Loucy (cell line): ENCODE data around the gene ARRDC1.

Experiments
- H2AFZ ChIP-seq: fragments of 200-600 bp; sonication (generic); 2 replicates; pipeline ENCODE4 v1.6.0; 2016; ENCODE audit warnings: antibody characterized with exemption, mild to moderate bottlenecking, low read length, moderate library complexity
- H3F3A ChIP-seq: fragments of 200-600 bp; 2 replicates; pipeline ENCODE4 v1.6.0; 2016; ENCODE audit warnings: antibody characterized with exemption, low read depth, mild to moderate bottlenecking
- H3K27me3 ChIP-seq: fragments of 200-600 bp; sonication (generic); 2 replicates; pipeline ENCODE4 v1.6.1; 2014; ENCODE audit warnings: low read length, mild to moderate bottlenecking; ENCODE audit not compliant: insufficient read depth, poor library complexity, severe bottlenecking
- H3K36me3 ChIP-seq: fragments of 200-600 bp; sonication (generic); 2 replicates; pipeline ENCODE4 v1.6.1; 2016; ENCODE audit warnings: low read length; ENCODE audit not compliant: insufficient read depth
- H3K4me1 ChIP-seq: fragments of 200-600 bp; sonication (generic); 2 replicates; pipeline ENCODE4 v1.5.1; 2014; ENCODE audit warnings: low read length, mild to moderate bottlenecking; ENCODE audit not compliant: insufficient read depth, poor library complexity, severe bottlenecking
- H3K4me2 ChIP-seq: fragments of 200-600 bp; sonication (generic); 2 replicates; pipeline ENCODE4 v1.6.0; 2014; ENCODE audit warnings: antibody characterized with exemption, low read length, low read depth, mild to moderate bottlenecking; ENCODE audit not compliant: poor library complexity, severe bottlenecking
- H3K4me3 ChIP-seq: fragments of 200-600 bp; sonication (generic); 2 replicates; pipeline ENCODE4 v1.5.1; 2014; ENCODE audit warnings: low read length, mild to moderate bottlenecking, mixed read lengths; ENCODE audit not compliant: poor library complexity, severe bottlenecking
- H3K79me2 ChIP-seq: fragments of 200-600 bp; sonication (generic); 2 replicates; pipeline ENCODE4 v1.6.1; 2014; ENCODE audit warnings: low read length; ENCODE audit not compliant: insufficient read depth
- H3K9ac ChIP-seq: fragments of 200-600 bp; sonication (generic); 2 replicates; pipeline ENCODE4 v1.6.0; 2014; ENCODE audit warnings: mild to moderate bottlenecking, low read depth, low read length, moderate library complexity; ENCODE audit not compliant: poor library complexity, severe bottlenecking
- H3K9me2 ChIP-seq: fragments of 200-600 bp; sonication (generic); replicated peaks from 2 replicates; pipeline ENCODE4 v1.6.1; 2016; ENCODE audit warnings: low read depth, low read length, mixed read lengths
- H3K9me3 ChIP-seq: fragments of 200-600 bp; sonication (generic); 2 replicates; pipeline ENCODE4 v1.6.1; 2014; ENCODE audit warnings: mild to moderate bottlenecking, antibody characterized with exemption, low read length, low read depth; ENCODE audit not compliant: insufficient read depth
- H4K20me1 ChIP-seq: fragments of 200-600 bp; sonication (generic); 2 replicates; pipeline ENCODE4 v1.6.0; 2014; ENCODE audit warnings: antibody characterized with exemption, low read length, mild to moderate bottlenecking; ENCODE audit not compliant: insufficient read depth, poor library complexity, severe bottlenecking
- CTCF ChIP-seq: fragments of 200-600 bp; sonication (generic); conservative IDR thresholded peaks from 2 replicates; pipeline ENCODE4 v1.5.1; 2014; ENCODE audit warnings: mild to moderate bottlenecking, antibody characterized with exemption, low read length
- EZH2phosphoT487 ChIP-seq: fragments of 200-600 bp; IDR thresholded peaks from 2 replicates; pipeline ENCODE4 v1.6.1; 2018; ENCODE audit warnings: antibody characterized with exemption, mild to moderate bottlenecking, moderate library complexity, borderline replicate concordance

The ARRDC1 gene

GRCh38 chr9:137639303-137640051 is 34.0 kb downstream of the ARRDC1 start:
- TF ChIP-seq CTCF: no peak
- no peak for TF ChIP-seq EZH2phosphoT487
- H3K79me2 ChIP-seq: peaks cover 95% of the 10 kb centered on the region
- H3K4me2 ChIP-seq: no peak overlapping the region
- H3K9me2 ChIP-seq: no peaks in the 10 kb centered on the region
- H4K20me1 ChIP-seq: peaks cover 52% of the 10 kb centered on the region
- no peak overlapping the region for H3K9ac ChIP-seq
- no peaks in the 10 kb centered on the region for H3F3A ChIP-seq
- no peak overlapping the region for H3K4me3 ChIP-seq
- no peaks in the 10 kb centered on the region for H3K9me3 ChIP-seq
- no peak overlapping the region for H2AFZ ChIP-seq
- no peaks in the 10 kb centered on the region for H3K27me3 ChIP-seq
- peaks cover 7% of the 10 kb centered on the region; the same call in 1 of the 2 replicates for H3K36me3 ChIP-seq
- H3K4me1 ChIP-seq: peaks cover 10% of the 10 kb centered on the region

- TF ChIP-seq CTCF: no peak
- no peak for TF ChIP-seq EZH2phosphoT487
- no peak overlapping the region for H2AFZ ChIP-seq
- no peak overlapping the region for H3K4me3 ChIP-seq
- no peak overlapping the region for H3K4me2 ChIP-seq
- H3K9me2 ChIP-seq: no peaks in the 10 kb centered on the region
- no peaks in the 10 kb centered on the region for H3K27me3 ChIP-seq
- H3K4me1 ChIP-seq: peaks cover 10% of the 10 kb centered on the region
- H4K20me1 ChIP-seq: peaks cover 56% of the 10 kb centered on the region
- H3K79me2 ChIP-seq: peaks cover 98% of the 10 kb centered on the region
- H3F3A ChIP-seq: no peaks in the 10 kb centered on the region
- H3K9me3 ChIP-seq: no peaks in the 10 kb centered on the region
- no peak overlapping the region for H3K9ac ChIP-seq
- H3K36me3 ChIP-seq: peaks cover 7% of the 10 kb centered on the region; the same call in 1 of the 2 replicates
These were observed 35.4 kb downstream of the ARRDC1 start for GRCh38 chr9:137640862-137641261.

GRCh38 chr9:137642118-137642601 is 36.7 kb downstream of the ARRDC1 start:
- Histone ChIP-seq H3K9me2 (no peaks in the 10 kb centered on the region), H3K36me3 (peaks cover 11% of the 10 kb centered on the region; the same call in 1 of the 2 replicates), H2AFZ (no peak overlapping the region), H3K27me3 (no peaks in the 10 kb centered on the region), H3K4me1 (peaks cover 17% of the 10 kb centered on the region), H3K4me3 (no peak overlapping the region), H3K9me3 (no peaks in the 10 kb centered on the region), H3F3A (no peaks in the 10 kb centered on the region), H3K9ac (no peak overlapping the region), H3K79me2 (peaks cover 98% of the 10 kb centered on the region), H3K4me2 (no peak overlapping the region), H4K20me1 (peaks cover 57% of the 10 kb centered on the region)
- TF ChIP-seq CTCF: no peak
- TF ChIP-seq EZH2phosphoT487: no peak
